AG10803 (cell line): ENCODE data around the gene ADARB2.

Source experiments
- DNase-seq: peaks from one replicate; pipeline ENCODE4 v3.0.0; 2010; ENCODE audit warnings: low read depth
- H3K4me3 ChIP-seq: 2 replicates; pipeline ENCODE4 v1.5.1; 2011; ENCODE audit warnings: mild to moderate bottlenecking, low read length, control low read depth
- TF ChIP-seq, protein P1 (sequence below): conservative IDR thresholded peaks from 2 replicates; pipeline ENCODE4 v1.5.1; 2011; ENCODE audit warnings: mild to moderate bottlenecking, low read length, control low read depth, inconsistent platforms

The ADARB2 gene

DNA sequence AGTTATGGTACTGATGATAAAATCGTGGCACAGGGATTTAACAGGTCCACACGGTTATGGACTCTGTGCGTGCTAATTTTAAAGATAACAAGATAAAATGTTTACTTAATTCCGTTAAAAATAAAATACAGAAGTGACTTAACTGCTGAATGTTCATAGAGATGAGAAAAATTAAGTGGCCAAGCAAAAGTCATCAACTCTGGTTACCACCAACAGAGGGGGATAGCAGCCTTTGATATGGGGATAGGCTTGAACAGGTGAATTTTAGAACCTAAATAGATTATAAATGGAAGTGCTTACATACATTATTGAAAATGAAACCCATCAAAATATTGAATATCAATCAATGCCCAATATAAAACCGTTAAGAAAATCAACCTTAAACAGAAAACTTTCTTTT lies 436.2 kb downstream of the ADARB2 start:
- DNase-seq = no peak
- TF ChIP-seq, protein P1, sequence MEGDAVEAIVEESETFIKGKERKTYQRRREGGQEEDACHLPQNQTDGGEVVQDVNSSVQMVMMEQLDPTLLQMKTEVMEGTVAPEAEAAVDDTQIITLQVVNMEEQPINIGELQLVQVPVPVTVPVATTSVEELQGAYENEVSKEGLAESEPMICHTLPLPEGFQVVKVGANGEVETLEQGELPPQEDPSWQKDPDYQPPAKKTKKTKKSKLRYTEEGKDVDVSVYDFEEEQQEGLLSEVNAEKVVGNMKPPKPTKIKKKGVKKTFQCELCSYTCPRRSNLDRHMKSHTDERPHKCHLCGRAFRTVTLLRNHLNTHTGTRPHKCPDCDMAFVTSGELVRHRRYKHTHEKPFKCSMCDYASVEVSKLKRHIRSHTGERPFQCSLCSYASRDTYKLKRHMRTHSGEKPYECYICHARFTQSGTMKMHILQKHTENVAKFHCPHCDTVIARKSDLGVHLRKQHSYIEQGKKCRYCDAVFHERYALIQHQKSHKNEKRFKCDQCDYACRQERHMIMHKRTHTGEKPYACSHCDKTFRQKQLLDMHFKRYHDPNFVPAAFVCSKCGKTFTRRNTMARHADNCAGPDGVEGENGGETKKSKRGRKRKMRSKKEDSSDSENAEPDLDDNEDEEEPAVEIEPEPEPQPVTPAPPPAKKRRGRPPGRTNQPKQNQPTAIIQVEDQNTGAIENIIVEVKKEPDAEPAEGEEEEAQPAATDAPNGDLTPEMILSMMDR = no peak

DNA sequence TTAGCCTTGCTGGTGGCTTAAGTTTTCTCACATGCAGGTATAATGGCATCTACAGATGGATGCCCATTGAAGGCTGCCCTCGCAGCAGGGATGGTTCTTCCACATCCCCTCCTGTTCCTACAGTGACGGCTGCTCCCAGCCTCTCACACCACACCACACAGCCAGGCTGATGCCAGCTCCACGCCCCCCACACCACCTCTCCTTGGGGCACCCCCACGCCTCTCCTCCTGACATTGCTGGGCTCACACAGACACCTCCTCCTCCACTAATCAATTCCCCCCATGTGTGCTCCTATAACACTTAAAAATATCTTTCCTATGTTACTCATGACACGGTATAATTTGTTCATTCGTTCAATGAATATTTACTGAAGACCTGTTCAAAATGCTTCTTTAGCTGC lies 437.1 kb downstream of the ADARB2 start:
- TF ChIP-seq, protein P1 = no peak
- no peak overlapping the region for H3K4me3 ChIP-seq
- DNase-seq = no peak

More for the DNA sequence above, 436.2 kb downstream of the ADARB2 start:
- H3K4me3 ChIP-seq = no peak overlapping the region

DNA sequence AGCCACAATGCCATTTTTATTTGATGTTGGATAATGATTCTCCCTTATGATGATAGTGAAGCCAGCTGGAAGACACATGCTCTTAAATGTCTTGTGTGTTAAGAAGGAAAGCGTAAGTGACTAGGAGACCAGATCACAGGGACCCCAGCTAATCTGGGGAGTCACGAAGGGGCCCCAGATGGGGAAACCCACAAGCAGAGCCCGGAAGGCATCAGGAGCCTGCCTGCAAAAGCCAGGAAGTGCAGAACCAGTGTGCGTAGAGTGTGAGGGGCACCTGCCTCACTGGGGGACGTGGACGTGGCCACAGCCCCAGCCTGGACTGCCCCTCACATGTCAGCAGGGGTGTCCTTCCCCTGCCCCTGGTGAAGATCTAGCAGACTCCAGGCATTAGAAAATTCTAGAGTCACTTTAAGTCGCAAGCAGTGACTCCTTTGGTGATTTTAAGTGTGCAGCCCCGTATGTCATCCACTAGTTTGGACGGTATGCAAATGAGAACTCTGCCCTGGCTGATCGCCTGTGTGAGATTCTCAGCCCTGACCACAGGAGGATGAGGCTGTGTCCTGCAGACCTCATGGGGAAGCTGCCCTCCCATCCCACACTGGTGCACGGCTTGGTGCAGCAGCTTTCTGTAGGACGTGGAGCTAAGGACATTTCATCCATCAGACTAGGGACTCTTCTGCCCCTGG lies 438.1 kb downstream of the ADARB2 start:
- TF ChIP-seq, protein P1 = no peak
- no peak overlapping the region for H3K4me3 ChIP-seq

DNA sequence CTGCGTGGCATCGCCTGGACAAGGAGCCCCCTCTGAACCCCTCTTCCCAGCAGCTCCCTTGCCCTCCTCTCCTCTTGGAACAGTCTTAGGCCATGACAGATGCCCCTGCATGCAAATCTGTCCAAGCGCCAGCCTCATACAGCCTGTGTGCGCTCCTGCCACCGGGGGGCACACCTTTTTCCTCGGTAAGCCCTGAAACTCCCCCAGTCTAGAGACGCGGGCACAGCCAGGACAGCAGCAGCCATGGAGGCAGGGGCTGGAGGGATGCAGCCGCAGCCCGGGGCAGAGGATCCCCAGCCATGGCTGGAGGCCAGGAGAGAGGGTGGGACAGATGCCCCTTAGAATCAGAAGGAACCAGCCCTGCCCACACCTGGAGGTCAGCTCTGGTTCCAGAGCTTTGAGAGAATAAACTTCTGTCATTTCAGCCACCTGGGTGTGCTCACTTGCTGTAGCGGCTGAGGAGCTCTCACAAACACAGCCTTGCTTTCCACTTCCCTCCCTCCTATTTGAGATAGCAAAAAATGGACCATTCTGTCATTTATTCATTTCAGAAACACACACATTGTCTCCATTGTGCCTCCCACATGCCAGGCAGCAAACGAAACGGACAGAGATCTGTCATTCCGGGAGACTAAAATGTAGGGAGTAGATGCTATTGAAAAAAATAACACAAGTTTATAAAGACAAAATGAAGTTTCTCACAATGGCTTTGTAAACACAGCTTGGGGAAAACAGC lies 439.6 kb downstream of the ADARB2 start:
- no peak overlapping the region for H3K4me3 ChIP-seq
- no peak for DNase-seq
- TF ChIP-seq, protein P1 = no peak

More for the DNA sequence above, 438.1 kb downstream of the ADARB2 start:
- DNase-seq = no peak

DNA sequence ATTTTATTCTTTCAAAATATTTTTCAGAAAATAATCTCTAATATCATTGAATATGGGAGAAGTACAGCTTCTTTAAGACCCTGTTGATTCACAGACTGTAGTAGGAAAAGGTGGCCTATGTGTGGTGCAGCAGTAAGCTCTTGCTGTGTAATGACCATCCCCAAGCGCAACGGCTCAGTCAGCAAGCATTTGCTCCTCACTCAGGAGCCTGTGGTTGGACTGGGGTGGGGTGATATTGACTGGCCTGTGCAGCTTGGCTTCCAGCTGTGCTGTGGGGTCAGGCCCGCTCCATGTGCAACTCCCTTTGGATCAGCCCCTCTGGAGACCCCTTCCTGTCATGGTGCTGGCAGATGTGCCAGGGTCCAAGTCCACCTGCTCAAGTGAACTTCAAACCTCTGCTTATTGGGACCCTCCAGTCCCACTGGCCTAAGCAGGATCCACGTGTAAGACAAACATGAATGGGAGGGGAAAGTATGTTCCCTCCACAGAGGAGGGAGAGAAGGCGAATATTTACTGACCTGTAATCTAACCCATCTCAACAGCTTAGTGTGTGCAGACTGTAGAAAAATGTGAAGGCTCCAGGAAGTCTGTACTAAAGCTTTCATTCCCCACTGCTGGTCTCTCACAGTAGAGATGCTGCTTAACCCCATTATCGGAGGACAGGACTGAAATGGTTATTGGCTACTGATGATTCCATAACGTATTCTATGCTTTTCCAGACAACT lies 441.4 kb downstream of the ADARB2 start:
- TF ChIP-seq, protein P1 = no peak
- no peak overlapping the region for H3K4me3 ChIP-seq
- no peak for DNase-seq

DNA sequence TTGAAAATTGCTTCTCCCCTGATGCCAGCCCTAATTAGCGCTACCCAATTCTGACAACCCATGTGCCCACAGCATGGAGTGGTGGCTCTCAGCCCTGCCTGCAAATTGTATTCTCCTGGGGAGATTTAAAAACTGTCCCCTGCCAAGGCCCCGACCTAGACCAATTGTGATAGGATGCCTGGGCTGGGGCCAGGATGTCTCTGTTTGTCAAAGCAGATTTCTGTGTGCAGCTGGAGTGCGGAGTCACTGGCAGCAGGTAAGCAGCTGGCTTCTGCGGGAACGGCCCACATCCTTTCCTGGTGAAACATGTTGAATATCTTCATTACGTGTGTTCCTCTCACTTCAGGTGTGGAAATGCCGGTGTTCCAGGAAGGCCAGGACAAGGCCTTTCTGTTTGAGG lies 442.6 kb downstream of the ADARB2 start:
- TF ChIP-seq, protein P1 = no peak
- no peak for DNase-seq
- H3K4me3 ChIP-seq = no peak overlapping the region
